Uterus (tissue), 4 donors: ENCODE results near the gene ATP8A2. TPM values are rescaled to one million over a fixed set of nuclear protein-coding genes. Genes with fewer than 3 reads are reported as not detected.

Experiments used
- DNase-seq, 2 donors: peaks; one replicate each; pipeline ENCODE4 v3.0.0-alpha.2; 2019 to 2020
- H3K27ac ChIP-seq, 2 donors: fragments of 200-600 bp; sonication (generic); 1 replicate in 1 of 2; 2 replicates in 1 of 2; pipeline ENCODE4 v1.5.1; 2016 to 2018
- H3K27me3 ChIP-seq, 2 donors: fragments of 200-600 bp; sonication (generic); one replicate each; pipeline ENCODE4 v1.5.1; 2018 to 2019; ENCODE audit warnings: control low read depth in 1 of 2
- H3K36me3 ChIP-seq, 2 donors: fragments of 200-600 bp; sonication (generic); one replicate each; pipeline ENCODE4 v1.5.1; 2019; ENCODE audit warnings: control low read depth in 1 of 2
- H3K4me1 ChIP-seq, 2 donors: fragments of 200-600 bp; sonication (generic); one replicate each; pipeline ENCODE4 v1.5.1; 2018 to 2019; ENCODE audit warnings: control low read depth in 1 of 2
- H3K4me3 ChIP-seq, 2 donors: fragments of 200-600 bp; sonication (generic); 1 replicate in 1 of 2; 2 replicates in 1 of 2; pipeline ENCODE4 v1.5.1; 2018 to 2019; ENCODE audit warnings: mild to moderate bottlenecking in 1 of 2
- H3K9me3 ChIP-seq, 2 donors: fragments of 200-600 bp; sonication (generic); one replicate each; pipeline ENCODE4 v1.5.1; 2019; ENCODE audit warnings: control low read depth in 1 of 2
- POLR2A ChIP-seq, 2 donors: fragments of 450-650 bp; IDR thresholded peaks; one replicate each; pipeline ENCODE4 v1.6.1; 2016; ENCODE audit warnings: antibody characterized with exemption in 2 of 2, mild to moderate bottlenecking in 1 of 2, moderate library complexity in 1 of 2
- intact Hi-C: fragments of 100-400 bp; cut with DNase I; formaldehyde crosslinking; loops from one replicate; pipeline ENCODE4 v1.15.1; 2023; ENCODE audit warnings: low total_unique reads
- total RNA-seq, 4 donors: library from RNA; depleted of rRNA in 3 of 4; stranded (reverse); fragments of >200 nt in 3 of 4; gene quantifications; one replicate each; pipeline versions ENCODE4 v1.1.0 to v1.2.4, GENCODE V29; 2014 to 2023
- TF ChIP-seq, protein P1 (sequence below), 4 experiments: fragments of 200-600 bp in 2 of 4; fragments of 450-650 bp in 2 of 4; sonication (generic) in 2 of 4; IDR thresholded peaks; one replicate each; pipeline ENCODE4 v1.5.1; 2016 to 2019; ENCODE audit warnings: antibody characterized with exemption in 4 of 4, mild to moderate bottlenecking in 2 of 4, moderate library complexity in 1 of 4
- donor health status: DM: yes; HTN: yes; CAD: no.

ATP8A2 gene
- total RNA-seq, 4 donors from 2014 or later, result 0.64 to 21.4 TPM; not detected in 2

DNA sequence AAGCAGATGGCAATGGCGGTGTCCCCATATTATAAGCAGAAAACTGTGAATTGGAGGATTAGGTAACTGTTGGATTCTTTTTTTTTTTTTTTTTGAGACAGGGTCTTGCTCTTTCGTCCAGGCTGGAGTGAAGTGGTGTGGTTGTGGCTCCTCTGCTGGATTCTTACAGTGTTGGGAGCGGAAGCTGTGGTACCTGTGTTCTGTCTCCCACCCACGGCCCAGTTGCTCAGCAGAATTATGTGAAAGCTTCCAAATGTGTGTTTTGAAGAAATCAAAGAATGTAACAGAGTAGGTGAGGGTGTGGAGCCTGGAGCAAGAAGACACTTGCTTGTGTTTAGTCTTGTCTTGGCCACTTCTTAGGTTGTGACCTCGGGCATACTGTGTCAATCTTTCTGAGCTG, 384.5 kb downstream of the ATP8A2 start:
- Histone ChIP-seq H3K36me3 (no peaks in the 10 kb centered on the region), H3K27ac (no peak overlapping the region), H3K9me3 (no peaks in the 10 kb centered on the region), H3K27me3 (no peaks in the 10 kb centered on the region), H3K4me3 (no peak overlapping the region), H3K4me1 (no peaks in the 10 kb centered on the region)
- DNase-seq, result no peak
- intact Hi-C loops, result no loop called here
- TF ChIP-seq, protein P1, sequence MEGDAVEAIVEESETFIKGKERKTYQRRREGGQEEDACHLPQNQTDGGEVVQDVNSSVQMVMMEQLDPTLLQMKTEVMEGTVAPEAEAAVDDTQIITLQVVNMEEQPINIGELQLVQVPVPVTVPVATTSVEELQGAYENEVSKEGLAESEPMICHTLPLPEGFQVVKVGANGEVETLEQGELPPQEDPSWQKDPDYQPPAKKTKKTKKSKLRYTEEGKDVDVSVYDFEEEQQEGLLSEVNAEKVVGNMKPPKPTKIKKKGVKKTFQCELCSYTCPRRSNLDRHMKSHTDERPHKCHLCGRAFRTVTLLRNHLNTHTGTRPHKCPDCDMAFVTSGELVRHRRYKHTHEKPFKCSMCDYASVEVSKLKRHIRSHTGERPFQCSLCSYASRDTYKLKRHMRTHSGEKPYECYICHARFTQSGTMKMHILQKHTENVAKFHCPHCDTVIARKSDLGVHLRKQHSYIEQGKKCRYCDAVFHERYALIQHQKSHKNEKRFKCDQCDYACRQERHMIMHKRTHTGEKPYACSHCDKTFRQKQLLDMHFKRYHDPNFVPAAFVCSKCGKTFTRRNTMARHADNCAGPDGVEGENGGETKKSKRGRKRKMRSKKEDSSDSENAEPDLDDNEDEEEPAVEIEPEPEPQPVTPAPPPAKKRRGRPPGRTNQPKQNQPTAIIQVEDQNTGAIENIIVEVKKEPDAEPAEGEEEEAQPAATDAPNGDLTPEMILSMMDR (IDR thresholded peaks at IDR 0.05), result no peak

DNA sequence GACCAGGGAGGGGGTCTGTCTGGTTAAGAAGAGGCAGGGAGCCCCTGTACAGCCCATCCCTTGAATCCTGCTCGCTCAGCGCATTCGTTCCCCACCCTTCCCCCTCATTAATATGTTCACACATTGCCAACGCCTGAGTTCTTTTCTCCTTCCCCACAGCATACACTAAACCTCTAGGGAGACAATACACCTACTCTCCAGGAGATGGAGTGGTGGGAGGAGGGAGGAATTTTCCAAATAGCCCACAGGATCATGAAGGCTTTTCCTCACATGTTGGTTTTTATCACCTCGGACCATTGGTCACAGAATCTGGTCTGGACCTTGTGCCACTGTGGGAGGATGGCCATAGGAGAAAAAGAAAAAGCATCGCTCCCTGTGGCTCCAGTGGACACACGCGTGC, 385.1 kb downstream of the ATP8A2 start:
- Histone ChIP-seq H3K27me3 (no peaks in the 10 kb centered on the region), H3K9me3 (no peaks in the 10 kb centered on the region), H3K27ac (no peak overlapping the region), H3K36me3 (no peaks in the 10 kb centered on the region), H3K4me3 (no peak overlapping the region), H3K4me1 (no peaks in the 10 kb centered on the region)
- DNase-seq, result no peak
- intact Hi-C loops, result no loop called here
- TF ChIP-seq, protein P1 (IDR thresholded peaks at IDR 0.05), result no peak
- no peak for TF ChIP-seq POLR2A (IDR thresholded peaks at IDR 0.05)

GRCh38 chr13:25761041-25761440, 389.3 kb downstream of the ATP8A2 start:
- TF ChIP-seq, protein P1 (IDR thresholded peaks at IDR 0.05), result no peak
- no peak for TF ChIP-seq POLR2A (IDR thresholded peaks at IDR 0.05)
- intact Hi-C loops, result no loop called here
- Histone ChIP-seq H3K27me3 (no peaks in the 10 kb centered on the region), H3K36me3 (no peaks in the 10 kb centered on the region), H3K9me3 (no peaks in the 10 kb centered on the region), H3K4me1 (no peaks in the 10 kb centered on the region), H3K4me3 (no peak overlapping the region), H3K27ac (no peak overlapping the region)
- no peak for DNase-seq

DNA sequence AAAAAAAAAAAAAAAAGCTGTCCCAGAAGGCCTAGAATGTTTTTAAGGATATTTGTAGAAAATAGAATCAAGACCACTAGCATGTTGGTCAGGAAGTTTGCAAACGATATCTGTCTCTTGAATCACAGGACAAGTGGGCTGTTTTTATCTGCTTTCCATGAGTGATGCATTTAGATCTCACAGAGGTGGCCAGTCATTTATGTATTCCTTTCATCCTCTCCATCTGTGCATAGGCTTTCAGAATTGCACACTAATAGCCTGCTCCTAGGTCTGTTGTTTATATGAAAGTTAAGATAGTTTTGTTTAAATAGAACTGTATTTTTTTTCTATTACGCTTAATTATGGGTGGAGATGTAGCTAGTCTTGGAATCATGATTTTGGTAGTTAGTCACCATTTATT, 390.5 kb downstream of the ATP8A2 start:
- TF ChIP-seq, protein P1 (IDR thresholded peaks at IDR 0.05), result no peak
- TF ChIP-seq POLR2A (IDR thresholded peaks at IDR 0.05), result no peak
- Histone ChIP-seq H3K27me3 (no peaks in the 10 kb centered on the region), H3K36me3 (no peaks in the 10 kb centered on the region), H3K9me3 (no peaks in the 10 kb centered on the region), H3K4me3 (no peak overlapping the region), H3K4me1 (no peaks in the 10 kb centered on the region), H3K27ac (no peak overlapping the region)
- intact Hi-C loops, result no loop called here
- no peak for DNase-seq

- intact Hi-C loops, result no loop called here
- Histone ChIP-seq H3K27me3 (no peaks in the 10 kb centered on the region), H3K4me1 (no peaks in the 10 kb centered on the region), H3K27ac (no peak overlapping the region), H3K36me3 (no peaks in the 10 kb centered on the region), H3K4me3 (no peak overlapping the region), H3K9me3 (no peaks in the 10 kb centered on the region)
- TF ChIP-seq, protein P1 (IDR thresholded peaks at IDR 0.05), result no peak
- TF ChIP-seq POLR2A (IDR thresholded peaks at IDR 0.05), result no peak
- DNase-seq, result no peak
Observed at GRCh38 chr13:25762795-25763377, 391.1 kb downstream of the ATP8A2 start.
